AG04450 (cell line): Measurements from ENCODE around the gene ERCC2. TPM values are rescaled to one million over a fixed set of nuclear protein-coding genes. Genes with fewer than 3 reads are reported as not detected.

Source experiments
- CTCF ChIA-PET: fragments of 300-600, 350-600 bp; formaldehyde crosslinking; extraction: SDS; loops from one replicate; lab custom pipeline; 2022; ENCODE audit warnings: antibody characterized with exemption, inconsistent platforms; lab: Charles Lee
- POLR2A ChIA-PET: fragments of 350-600 bp; formaldehyde crosslinking; extraction: SDS; loops from one replicate; lab custom pipeline; 2021; ENCODE audit warnings: antibody characterized with exemption, inconsistent platforms; lab: Yijun Ruan, JAX
- DNase-seq: peaks from one replicate; pipeline ENCODE4 v3.0.0-alpha.2; 2011; ENCODE audit warnings: low read depth, low spot score
- H3K27ac ChIP-seq: one replicate; pipeline ENCODE4 v1.5.1; 2012; ENCODE audit warnings: low read depth, low read length, control low read depth
- H3K27me3 ChIP-seq: one replicate; pipeline ENCODE4 v1.6.0; 2012; ENCODE audit warnings: low read length; ENCODE audit not compliant: control insufficient read depth, insufficient read depth
- H3K4me3 ChIP-seq: 2 replicates; pipeline ENCODE4 v1.5.1; 2011; ENCODE audit warnings: mild to moderate bottlenecking, low read depth, low read length, control low read depth
- H3K9me3 ChIP-seq: 2 replicates; pipeline ENCODE4 v1.5.1; 2012; ENCODE audit warnings: low read length; ENCODE audit not compliant: control insufficient read depth, insufficient read depth
- polyA plus RNA-seq: library from polyadenylated mRNA; depleted of rRNA; stranded (reverse); fragments of >200 nt; gene quantifications from 2 replicates; pipeline ENCODE4 v1.2.3, GENCODE V29; 2011
- TF ChIP-seq, protein P1 (sequence below): IDR thresholded peaks from 2 replicates; pipeline ENCODE4 v1.5.1; 2011; ENCODE audit warnings: low read depth, low read length, control low read depth, inconsistent platforms

The ERCC2 gene
- polyA plus RNA-seq, 1 experiment, result 51.4 TPM

DNA sequence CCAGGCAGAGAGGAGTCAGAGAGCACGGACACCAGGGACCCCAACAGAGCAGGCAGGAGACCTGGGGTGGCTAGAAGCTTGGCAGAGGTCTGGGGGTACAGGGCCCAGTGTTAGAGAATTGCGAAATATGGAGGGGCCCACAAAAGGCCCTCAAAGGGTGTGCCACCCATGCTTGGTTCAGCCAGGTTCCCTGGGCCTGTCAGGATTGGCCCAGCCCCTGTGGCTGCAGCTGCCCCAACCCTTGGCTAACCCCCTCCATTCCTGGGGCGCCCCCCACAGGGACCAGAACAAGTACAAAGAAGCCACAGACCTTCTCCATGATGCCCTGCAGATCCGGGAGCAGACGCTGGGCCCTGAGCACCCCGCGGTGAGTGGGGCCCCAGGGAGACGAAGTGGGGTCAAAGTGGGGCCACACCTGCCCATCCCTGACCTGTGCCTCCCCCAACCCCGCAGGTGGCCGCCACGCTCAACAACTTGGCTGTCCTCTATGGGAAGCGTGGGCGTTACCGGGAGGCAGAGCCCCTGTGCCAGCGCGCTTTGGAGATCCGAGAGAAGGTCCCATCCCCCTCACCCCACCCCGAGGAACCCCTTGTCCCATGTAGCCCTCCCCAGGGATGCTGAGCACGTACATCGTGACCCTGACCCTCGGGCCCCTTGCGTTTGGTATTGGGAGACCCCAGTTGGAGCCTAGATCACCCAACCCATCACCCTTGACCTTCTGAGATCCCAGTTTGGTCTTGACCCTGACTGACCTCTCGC, 21.8 kb downstream of the ERCC2 start:
- no peak overlapping the region for H3K27ac ChIP-seq
- H3K27me3 ChIP-seq, result peaks cover 3% of the 10 kb centered on the region
- ChIA-PET POLR2A (no interaction called here), CTCF (no interaction called here)
- H3K9me3 ChIP-seq, result no peaks in the 10 kb centered on the region; the same call in 1 of the 2 replicates
- no peak for DNase-seq
- no peak overlapping the region for H3K4me3 ChIP-seq
- TF ChIP-seq, protein P1, sequence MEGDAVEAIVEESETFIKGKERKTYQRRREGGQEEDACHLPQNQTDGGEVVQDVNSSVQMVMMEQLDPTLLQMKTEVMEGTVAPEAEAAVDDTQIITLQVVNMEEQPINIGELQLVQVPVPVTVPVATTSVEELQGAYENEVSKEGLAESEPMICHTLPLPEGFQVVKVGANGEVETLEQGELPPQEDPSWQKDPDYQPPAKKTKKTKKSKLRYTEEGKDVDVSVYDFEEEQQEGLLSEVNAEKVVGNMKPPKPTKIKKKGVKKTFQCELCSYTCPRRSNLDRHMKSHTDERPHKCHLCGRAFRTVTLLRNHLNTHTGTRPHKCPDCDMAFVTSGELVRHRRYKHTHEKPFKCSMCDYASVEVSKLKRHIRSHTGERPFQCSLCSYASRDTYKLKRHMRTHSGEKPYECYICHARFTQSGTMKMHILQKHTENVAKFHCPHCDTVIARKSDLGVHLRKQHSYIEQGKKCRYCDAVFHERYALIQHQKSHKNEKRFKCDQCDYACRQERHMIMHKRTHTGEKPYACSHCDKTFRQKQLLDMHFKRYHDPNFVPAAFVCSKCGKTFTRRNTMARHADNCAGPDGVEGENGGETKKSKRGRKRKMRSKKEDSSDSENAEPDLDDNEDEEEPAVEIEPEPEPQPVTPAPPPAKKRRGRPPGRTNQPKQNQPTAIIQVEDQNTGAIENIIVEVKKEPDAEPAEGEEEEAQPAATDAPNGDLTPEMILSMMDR, result no peak

DNA sequence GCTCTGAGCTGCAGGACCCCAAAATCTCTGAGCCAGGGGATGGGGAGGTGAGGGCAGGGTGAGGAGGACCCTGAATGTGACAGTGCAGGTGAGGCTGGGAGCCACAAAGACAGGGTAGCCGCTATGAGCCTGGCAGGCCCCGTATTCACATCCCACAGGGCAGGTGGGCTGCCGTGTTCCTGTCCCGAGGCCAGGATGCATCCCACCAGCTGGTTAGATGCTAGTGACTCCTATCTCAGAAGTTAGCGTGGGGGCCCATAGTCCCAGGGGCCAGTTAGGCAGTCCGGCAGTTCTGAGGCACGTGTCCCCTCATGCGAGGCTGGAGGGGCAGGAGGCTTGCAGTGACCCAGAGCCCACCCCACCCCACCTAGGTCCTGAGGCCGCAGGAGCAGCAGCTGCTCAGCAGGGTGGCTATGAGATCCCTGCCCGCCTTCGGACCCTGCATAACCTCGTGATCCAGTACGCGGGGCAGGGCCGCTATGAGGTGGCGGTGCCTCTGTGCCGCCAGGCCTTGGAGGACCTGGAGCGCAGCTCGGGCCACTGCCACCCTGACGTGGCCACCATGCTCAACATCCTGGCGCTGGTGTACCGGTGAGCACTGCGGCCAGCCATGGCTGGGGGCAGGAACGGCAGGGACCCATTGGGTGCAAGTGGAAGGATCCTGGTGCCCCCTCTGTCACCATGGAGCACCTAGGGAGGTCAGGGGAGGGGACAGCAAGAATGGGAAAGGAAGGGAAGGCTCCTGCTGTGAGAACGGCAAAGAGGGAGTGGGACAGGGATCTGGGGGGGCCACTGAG, 22.6 kb downstream of the ERCC2 start:
- Histone ChIP-seq H3K27me3 (peaks cover 3% of the 10 kb centered on the region), H3K9me3 (no peaks in the 10 kb centered on the region; the same call in 1 of the 2 replicates), H3K27ac (no peak overlapping the region), H3K4me3 (no peak overlapping the region)
- CTCF ChIA-PET, result no interaction called here
- POLR2A ChIA-PET, result no interaction called here
- TF ChIP-seq, protein P1, result no peak
- DNase-seq, result no peak

DNA sequence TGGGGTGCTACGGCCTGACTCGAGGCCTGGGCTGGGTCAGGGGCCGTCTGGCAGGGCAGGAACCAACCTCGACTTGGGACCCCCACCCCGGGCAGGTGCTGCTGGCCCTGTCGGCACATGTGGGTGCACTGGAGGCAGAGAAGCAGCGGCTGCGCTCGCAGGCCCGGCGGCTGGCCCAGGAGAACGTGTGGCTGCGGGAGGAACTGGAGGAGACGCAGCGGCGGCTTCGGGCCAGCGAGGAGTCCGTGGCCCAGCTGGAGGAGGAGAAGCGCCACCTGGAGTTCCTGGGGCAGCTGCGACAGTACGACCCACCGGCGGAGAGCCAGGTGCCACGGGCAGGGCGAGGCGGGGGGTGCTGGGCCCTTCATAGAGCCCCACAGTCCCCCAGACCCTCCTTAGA, 23.9 kb downstream of the ERCC2 start:
- Histone ChIP-seq H3K27ac (no peak overlapping the region), H3K4me3 (no peak overlapping the region), H3K9me3 (no peaks in the 10 kb centered on the region; the same call in 1 of the 2 replicates), H3K27me3 (peaks cover 3% of the 10 kb centered on the region)
- no peak for DNase-seq
- TF ChIP-seq, protein P1, result no peak; the same call in 1 of the 2 replicates
- CTCF ChIA-PET, result no interaction called here
- POLR2A ChIA-PET, result no interaction called here

DNA sequence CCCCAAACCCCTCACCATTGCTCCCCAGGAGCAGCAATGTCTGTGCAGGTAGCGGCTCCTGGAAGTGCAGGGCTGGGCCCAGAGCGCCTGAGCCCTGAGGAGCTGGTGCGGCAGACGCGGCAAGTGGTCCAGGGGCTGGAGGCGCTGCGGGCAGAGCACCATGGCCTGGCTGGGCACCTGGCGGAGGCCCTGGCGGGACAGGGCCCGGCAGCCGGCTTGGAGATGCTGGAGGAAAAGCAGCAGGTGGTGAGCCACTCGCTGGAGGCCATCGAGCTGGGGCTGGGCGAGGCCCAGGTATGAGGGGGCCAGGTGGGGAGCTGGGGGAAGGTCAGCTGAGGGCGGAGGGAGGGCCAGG, 24.9 kb downstream of the ERCC2 start:
- DNase-seq, result no peak
- TF ChIP-seq, protein P1, result no peak
- H3K9me3 ChIP-seq, result no peaks in the 10 kb centered on the region; the same call in 1 of the 2 replicates
- peaks cover 6% of the 10 kb centered on the region for H3K27me3 ChIP-seq
- H3K27ac ChIP-seq, result no peak overlapping the region
- CTCF ChIA-PET, result no interaction called here
- H3K4me3 ChIP-seq, result no peak overlapping the region
- POLR2A ChIA-PET, result interaction anchor here (0.6 to 0.9 kb wide), 2 partner anchors 29 to 126 kb away, joined by 4 to 8 read pairs; no protein-coding TSS in a partner anchor
